Measurements from ENCODE around the gene EXOSC3. TPM values are rescaled to one million over a fixed set of nuclear protein-coding genes. Genes with fewer than 3 reads are reported as not detected.
"Not testable (repeated sequence)": the region's sequence is repeated elsewhere in the genome, so short reads cannot be mapped to it uniquely, and the experiment has no call there.

EXOSC3 gene
- total RNA-seq, 1 experiment from 2014 or later: 81.0 TPM

GRCh38 chr9:37811906-37812476 is 27.1 kb upstream of the EXOSC3 start:
- Mint-ChIP-seq H3K36me3 (ENCODE audit: insufficient read depth in 1 of 3, low read depth in 3 of 3) (no peaks in the 10 kb centered on the region; a peak in 1 of 7 replicates), H3K27me3 (ENCODE audit: low read depth) (no peaks in the 10 kb centered on the region), H3K4me3 (no peak overlapping the region), H3K4me1 (no peaks in the 10 kb centered on the region), H3K27ac (0 out of 7 replicates have a peak overlapping the region, but pooled peaks of 1 of the 3 experiments have one; percentile 3), H3K9me3 (no peaks in the 10 kb centered on the region)
- Histone ChIP-seq H3K9ac (ENCODE audit: extremely low read depth, insufficient read length, low read length) (no peak overlapping the region), H2BK12ac (ENCODE audit: insufficient read length, low read depth, low read length) (no peak overlapping the region), H2BK15ac (ENCODE audit: low read depth, low read length) (no peak overlapping the region), H3K18ac (ENCODE audit: insufficient read length, low read depth, low read length) (no peak overlapping the region), H2AFZ (ENCODE audit: low read length) (no peak overlapping the region), H3K14ac (ENCODE audit: insufficient read depth, low read length) (no peak overlapping the region), H3K4me2 (ENCODE audit: insufficient read depth, insufficient read length, low read length) (no peak overlapping the region), H3K27ac (ENCODE audit: insufficient read length, low read depth, low read length) (no peak overlapping the region), H3K23ac (ENCODE audit: insufficient read length, low read depth, low read length) (no peak overlapping the region), H3T11ph (ENCODE audit: low read length) (no peak overlapping the region), H3K79me1 (ENCODE audit: insufficient read depth, low read depth, low read length, poor library complexity, severe bottlenecking) (peaks cover 2% of the 10 kb centered on the region), H4K20me1 (ENCODE audit: control insufficient read depth, insufficient read depth, insufficient read length) (no peaks in the 10 kb centered on the region), H4K91ac (ENCODE audit: insufficient read length, low read depth, low read length) (no peak overlapping the region), H4K8ac (replicated peaks; ENCODE audit: insufficient read length, low read depth, low read length) (no peak overlapping the region), H2BK20ac (ENCODE audit: low read depth, low read length, poor library complexity, severe bottlenecking) (no peak overlapping the region), H3K23me2 (ENCODE audit: insufficient read length, low read depth, low read length, poor library complexity, severe bottlenecking) (no peaks in the 10 kb centered on the region), H4K5ac (ENCODE audit: insufficient read length, low read depth, low read length) (no peak overlapping the region), H3K79me2 (ENCODE audit: insufficient read depth, low read length) (no peaks in the 10 kb centered on the region; the same call in 1 of the 2 replicates), H2AK5ac (ENCODE audit: insufficient read length, low read length) (no peak overlapping the region), H2BK5ac (ENCODE audit: insufficient read length, low read length) (no peak overlapping the region), H3K27me3 (ENCODE audit: insufficient read depth, low read length) (no peaks in the 10 kb centered on the region), H2BK120ac (ENCODE audit: low read depth, low read length, poor library complexity, severe bottlenecking) (no peak overlapping the region), H3K56ac (ENCODE audit: insufficient read length, low read depth, low read length) (no peak overlapping the region), H3K9me3 (ENCODE audit: control insufficient read depth, low read depth, low read length) (no peaks in the 10 kb centered on the region), H3K4ac (ENCODE audit: low read depth, low read length) (no peak overlapping the region), H3K4me1 (ENCODE audit: insufficient read depth, low read length) (no peaks in the 10 kb centered on the region)
- no CpG with 5 or more reads among the region's 6 CpGs for WGBS (ENCODE audit: extremely low coverage, insufficient read length, low lambda C conversion rate)
- TF ChIP-seq CTCF (conservative IDR thresholded peaks at IDR 0.05): no peak
- no peak for DNase-seq

- H4K5ac ChIP-seq (ENCODE audit: insufficient read length, low read depth, low read length); H3K9me3 ChIP-seq (ENCODE audit: control insufficient read depth, low read depth, low read length); H3K4ac ChIP-seq (ENCODE audit: low read depth, low read length); H3K18ac ChIP-seq (ENCODE audit: insufficient read length, low read depth, low read length); H3K4me1 ChIP-seq (ENCODE audit: insufficient read depth, low read length); H2BK12ac ChIP-seq (ENCODE audit: insufficient read length, low read depth, low read length); H2BK15ac ChIP-seq (ENCODE audit: low read depth, low read length); H3K27ac Mint-ChIP-seq; H3K9me3 Mint-ChIP-seq; H3K4me1 Mint-ChIP-seq; H3K23ac ChIP-seq (ENCODE audit: insufficient read length, low read depth, low read length); DNase-seq; H2BK120ac ChIP-seq (ENCODE audit: low read depth, low read length, poor library complexity, severe bottlenecking); H4K20me1 ChIP-seq (ENCODE audit: control insufficient read depth, insufficient read depth, insufficient read length); H4K91ac ChIP-seq (ENCODE audit: insufficient read length, low read depth, low read length); H2BK20ac ChIP-seq (ENCODE audit: low read depth, low read length, poor library complexity, severe bottlenecking); H3K4me3 Mint-ChIP-seq; H3K9ac ChIP-seq (ENCODE audit: extremely low read depth, insufficient read length, low read length); H3K79me2 ChIP-seq (ENCODE audit: insufficient read depth, low read length); H3T11ph ChIP-seq (ENCODE audit: low read length); H2AFZ ChIP-seq (ENCODE audit: low read length); H3K27ac ChIP-seq (ENCODE audit: insufficient read length, low read depth, low read length); H3K27me3 ChIP-seq (ENCODE audit: insufficient read depth, low read length); H3K27me3 Mint-ChIP-seq (ENCODE audit: low read depth); H3K4me2 ChIP-seq (ENCODE audit: insufficient read depth, insufficient read length, low read length); H2AK5ac ChIP-seq (ENCODE audit: insufficient read length, low read length); H4K8ac ChIP-seq (replicated peaks; ENCODE audit: insufficient read length, low read depth, low read length); H3K56ac ChIP-seq (ENCODE audit: insufficient read length, low read depth, low read length); H2BK5ac ChIP-seq (ENCODE audit: insufficient read length, low read length); H3K36me3 Mint-ChIP-seq (ENCODE audit: insufficient read depth in 1 of 3, low read depth in 3 of 3); H3K23me2 ChIP-seq (ENCODE audit: insufficient read length, low read depth, low read length, poor library complexity, severe bottlenecking); H3K14ac ChIP-seq (ENCODE audit: insufficient read depth, low read length); H3K79me1 ChIP-seq (ENCODE audit: insufficient read depth, low read depth, low read length, poor library complexity, severe bottlenecking): not testable (repeated sequence)
- no CpG with 5 or more reads among the region's 15 CpGs for WGBS (ENCODE audit: extremely low coverage, insufficient read length, low lambda C conversion rate)
Observed at GRCh38 chr9:37809676-37810075, 24.8 kb upstream of the EXOSC3 start.
